Caco-2 (cell line): ENCODE results near the gene RERE. TPM values are rescaled to one million over a fixed set of nuclear protein-coding genes. Genes with fewer than 3 reads are reported as not detected.

Source experiments
- BruUV-seq: library from RNA; stranded (reverse); fragments of 400-500 nt; replicated peaks from 2 replicates; lab custom pipeline; 2021; lab: Mats Ljungman, UMichigan
- CTCF ChIA-PET: fragments of 300-600 bp; sonication (Branson Sonifier 250); formaldehyde crosslinking; loops from one replicate; lab custom pipeline; 2022; ENCODE audit warnings: antibody characterized with exemption; lab: Charles Lee
- POLR2A ChIA-PET: fragments of 300-600 bp; sonication (Branson Sonifier 250); formaldehyde crosslinking; loops from one replicate; lab custom pipeline; 2022; ENCODE audit warnings: antibody characterized with exemption; lab: Charles Lee
- DNase-seq, 2 experiments: peaks; one replicate each; pipeline versions ENCODE4 v3.0.0 to v3.0.0-alpha.2; 2020 to 2022
- H3K27me3 ChIP-seq: replicated peaks from 2 replicates; pipeline ENCODE4 v1.6.0; 2011; ENCODE audit warnings: low read length; ENCODE audit not compliant: control insufficient read depth, insufficient read depth
- H3K36me3 ChIP-seq: 2 replicates; pipeline ENCODE4 v1.5.1; 2011; ENCODE audit warnings: low read length; ENCODE audit not compliant: control insufficient read depth, insufficient read depth
- H3K4me1 ChIP-seq: fragments of 250-450 bp; sonication (Bioruptor Pico); 2 replicates; pipeline ENCODE4 v1.5.1; 2020; ENCODE audit warnings: mild to moderate bottlenecking
- H3K4me3 ChIP-seq: 2 replicates; pipeline ENCODE4 v1.5.1; 2011; ENCODE audit warnings: low read depth, mild to moderate bottlenecking, control low read depth, low read length
- H3K9me3 ChIP-seq: fragments of 250-450 bp; sonication (Bioruptor Pico); 2 replicates; pipeline ENCODE4 v1.5.1; 2020; ENCODE audit warnings: mild to moderate bottlenecking, moderate library complexity
- H3K27ac Mint-ChIP-seq: one replicate; pipeline ENCODE4 v1.8.0; 2022; ENCODE audit warnings: mixed read lengths; ENCODE audit not compliant: unreplicated experiment
- H3K27me3 Mint-ChIP-seq: one replicate; pipeline ENCODE4 v1.8.0; 2022; ENCODE audit warnings: mixed read lengths; ENCODE audit not compliant: insufficient read depth, unreplicated experiment
- H3K36me3 Mint-ChIP-seq: one replicate; pipeline ENCODE4 v1.8.0; 2022; ENCODE audit warnings: mild to moderate bottlenecking, mixed read lengths; ENCODE audit not compliant: insufficient read depth, unreplicated experiment
- H3K4me1 Mint-ChIP-seq: one replicate; pipeline ENCODE4 v1.8.0; 2022; ENCODE audit warnings: low read depth, mixed read lengths; ENCODE audit not compliant: unreplicated experiment
- H3K4me3 Mint-ChIP-seq: one replicate; pipeline ENCODE4 v1.8.0; 2022; ENCODE audit warnings: mild to moderate bottlenecking, moderate library complexity, mixed read lengths; ENCODE audit not compliant: unreplicated experiment
- H3K9me3 Mint-ChIP-seq: one replicate; pipeline ENCODE4 v1.8.0; 2022; ENCODE audit warnings: mixed read lengths; ENCODE audit not compliant: unreplicated experiment
- CTCF ChIP-seq, 2 experiments: fragments of 200-600 bp in 1 of 2; IDR thresholded peaks; 1 replicate in 1 of 2; 2 replicates in 1 of 2; pipeline versions ENCODE4 v1.5.1 to v1.8.0; 2011 to 2022; ENCODE audit warnings: antibody characterized with exemption in 1 of 2, control low read depth in 1 of 2, inconsistent platforms in 1 of 2, low read depth in 1 of 2, low read length in 1 of 2, mild to moderate bottlenecking in 1 of 2, moderate library complexity in 1 of 2; ENCODE audit not compliant: insufficient read depth in 1 of 2, severe bottlenecking in 1 of 2, unreplicated experiment in 1 of 2
- intact Hi-C: fragments of 100-400 bp; cut with micrococcal nuclease; formaldehyde crosslinking; loops from one replicate; pipeline ENCODE4 v1.10.0; 2022; ENCODE audit not compliant: unreplicated experiment
- total RNA-seq: library from RNA; stranded (reverse); gene quantifications from 2 replicates; pipeline ENCODE4 v1.2.3, GENCODE V29; 2022

Gene RERE
- total RNA-seq, 1 experiment from 2014 or later: 85.2 TPM

GRCh38 chr1:8420318-8420717 lies 397.1 kb downstream of the RERE start:
- peaks cover 33% of the 10 kb centered on the region for H3K36me3 Mint-ChIP-seq
- H3K4me3 Mint-ChIP-seq: no peak overlapping the region
- ChIA-PET POLR2A (no interaction called here), CTCF (interaction anchor here (0.7 to 1.8 kb wide), 4 partner anchors 11 to 106 kb away, joined by 3 to 20 read pairs (median 4); no protein-coding TSS in a partner anchor)
- TF ChIP-seq CTCF (IDR thresholded peaks at IDR 0.05; ENCODE audit: insufficient read depth in 1 of 2, low read depth in 1 of 2, low read length in 1 of 2, severe bottlenecking in 1 of 2, unreplicated experiment in 1 of 2): no peak
- intact Hi-C loops: loop anchor here (1.0 to 5.0 kb wide), 3 partner anchors 11 to 282 kb away; no protein-coding TSS in a partner anchor
- H3K4me1 Mint-ChIP-seq: peaks cover 26% of the 10 kb centered on the region
- no TSS peak for BruUV-seq
- no peaks in the 10 kb centered on the region for H3K9me3 ChIP-seq
- no peaks in the 10 kb centered on the region for H3K27me3 Mint-ChIP-seq
- DNase-seq: peak in 1 of 2 experiments; percentile 41
- no peak overlapping the region for H3K27ac Mint-ChIP-seq
- no peaks in the 10 kb centered on the region for H3K9me3 Mint-ChIP-seq
- H3K36me3 ChIP-seq: no peaks in the 10 kb centered on the region
- H3K27me3 ChIP-seq: no peaks in the 10 kb centered on the region
- no peak overlapping the region for H3K4me3 ChIP-seq
- H3K4me1 ChIP-seq: peaks cover 51% of the 10 kb centered on the region

- peaks cover 46% of the 10 kb centered on the region for H3K4me1 ChIP-seq
- TF ChIP-seq CTCF (IDR thresholded peaks at IDR 0.05; ENCODE audit: insufficient read depth in 1 of 2, low read depth in 1 of 2, low read length in 1 of 2, severe bottlenecking in 1 of 2, unreplicated experiment in 1 of 2): no peak
- Mint-ChIP-seq H3K27me3 (no peaks in the 10 kb centered on the region), H3K9me3 (no peaks in the 10 kb centered on the region), H3K36me3 (peaks cover 35% of the 10 kb centered on the region), H3K4me3 (no peak overlapping the region), H3K27ac (no peak overlapping the region), H3K4me1 (peaks cover 21% of the 10 kb centered on the region)
- no peaks in the 10 kb centered on the region for H3K27me3 ChIP-seq
- BruUV-seq: no TSS peak
- POLR2A ChIA-PET: no interaction called here
- intact Hi-C loops: loop anchor here (1.0 to 5.0 kb wide), 3 partner anchors 11 to 282 kb away; no protein-coding TSS in a partner anchor
- H3K9me3 ChIP-seq: no peaks in the 10 kb centered on the region
- H3K36me3 ChIP-seq: no peaks in the 10 kb centered on the region
- no peak overlapping the region for H3K4me3 ChIP-seq
- no peak for DNase-seq
- CTCF ChIA-PET: interaction anchor here (1.8 kb wide), 1 partner anchor 10 kb away, joined by 20 read pairs; no protein-coding TSS in a partner anchor
Observed at GRCh38 chr1:8419861-8420260, 397.6 kb downstream of the RERE start.

- BruUV-seq: no TSS peak
- Mint-ChIP-seq H3K9me3 (no peaks in the 10 kb centered on the region), H3K4me1 (peaks cover 14% of the 10 kb centered on the region), H3K36me3 (peaks cover 31% of the 10 kb centered on the region), H3K4me3 (no peak overlapping the region), H3K27me3 (no peaks in the 10 kb centered on the region), H3K27ac (no peak overlapping the region)
- H3K4me3 ChIP-seq: no peak overlapping the region
- no peaks in the 10 kb centered on the region for H3K9me3 ChIP-seq
- no peaks in the 10 kb centered on the region for H3K27me3 ChIP-seq
- intact Hi-C loops: no loop called here
- POLR2A ChIA-PET: no interaction called here
- no peak for DNase-seq
- H3K4me1 ChIP-seq: peaks cover 39% of the 10 kb centered on the region
- no peaks in the 10 kb centered on the region for H3K36me3 ChIP-seq
- no peak for TF ChIP-seq CTCF (IDR thresholded peaks at IDR 0.05; ENCODE audit: insufficient read depth in 1 of 2, low read depth in 1 of 2, low read length in 1 of 2, severe bottlenecking in 1 of 2, unreplicated experiment in 1 of 2)
- CTCF ChIA-PET: interaction anchor here (1.8 kb wide), 1 partner anchor 10 kb away, joined by 20 read pairs; no protein-coding TSS in a partner anchor
Observed at GRCh38 chr1:8419172-8419571, 398.3 kb downstream of the RERE start.
